PC-9 (cell line): ENCODE data around the gene CCDC92. TPM values are rescaled to one million over a fixed set of nuclear protein-coding genes. Genes with fewer than 3 reads are reported as not detected.

Experiments used
- BruUV-seq: library from RNA; stranded (reverse); fragments of 400-500 nt; replicated peaks from 2 replicates; lab custom pipeline; 2021; lab: Mats Ljungman, UMichigan
- CTCF ChIA-PET: fragments of 300-600 bp; sonication (Branson Sonifier 250); formaldehyde crosslinking; loops from one replicate; lab custom pipeline; 2022; ENCODE audit warnings: antibody characterized with exemption; lab: Charles Lee
- POLR2A ChIA-PET: fragments of 300-600 bp; sonication (Branson Sonifier 250); formaldehyde crosslinking; loops from one replicate; lab custom pipeline; 2022; ENCODE audit warnings: antibody characterized with exemption; ENCODE audit not compliant: unreplicated experiment; lab: Charles Lee
- DNase-seq, 2 experiments: peaks; one replicate each; pipeline versions ENCODE4 v3.0.0 to v3.0.0-alpha.2; 2015 to 2022; ENCODE audit warnings: mixed read lengths in 1 of 2
- H2AFZ ChIP-seq: fragments of 200-600 bp; sonication (generic); 2 replicates; pipeline ENCODE4 v1.8.1; 2017; ENCODE audit warnings: antibody characterized with exemption
- H3F3A ChIP-seq: fragments of 200-600 bp; sonication (generic); 2 replicates; pipeline ENCODE4 v1.8.1; 2017; ENCODE audit warnings: antibody characterized with exemption, mild to moderate bottlenecking, low read depth; ENCODE audit not compliant: insufficient read depth
- H3K27ac ChIP-seq: fragments of 200-600 bp; sonication (generic); 2 replicates; pipeline ENCODE4 v1.6.1; 2016; ENCODE audit warnings: mixed run types
- H3K27me3 ChIP-seq: fragments of 200-600 bp; sonication (generic); 2 replicates; pipeline ENCODE4 v1.6.1; 2016; ENCODE audit warnings: low read depth, mixed run types; ENCODE audit not compliant: insufficient read depth
- H3K36me3 ChIP-seq: fragments of 200-600 bp; sonication (generic); 2 replicates; pipeline ENCODE4 v1.6.1; 2016; ENCODE audit warnings: low read depth, mixed run types
- H3K4me1 ChIP-seq: fragments of 200-600 bp; sonication (generic); replicated peaks from 2 replicates; pipeline ENCODE4 v1.6.1; 2016; ENCODE audit warnings: mixed run types; ENCODE audit not compliant: insufficient read depth
- H3K4me2 ChIP-seq: fragments of 200-600 bp; sonication (generic); 2 replicates; pipeline ENCODE4 v1.6.1; 2017; ENCODE audit warnings: mixed run types
- H3K4me3 ChIP-seq: fragments of 200-600 bp; sonication (generic); 2 replicates; pipeline ENCODE4 v1.6.1; 2016; ENCODE audit warnings: mixed run types
- H3K79me2 ChIP-seq: fragments of 200-600 bp; sonication (generic); 2 replicates; pipeline ENCODE4 v1.6.1; 2017; ENCODE audit warnings: low read depth, mixed run types
- H3K9me2 ChIP-seq: fragments of 200-600 bp; sonication (generic); 2 replicates; pipeline ENCODE4 v1.8.1; 2017; ENCODE audit warnings: mild to moderate bottlenecking; ENCODE audit not compliant: insufficient read depth
- H3K9me3 ChIP-seq: fragments of 200-600 bp; sonication (generic); 2 replicates; pipeline ENCODE4 v1.8.1; 2016; ENCODE audit warnings: low read depth; ENCODE audit not compliant: insufficient read depth
- H4K20me1 ChIP-seq: fragments of 200-600 bp; sonication (generic); 2 replicates; pipeline ENCODE4 v1.8.1; 2017; ENCODE audit not compliant: insufficient read depth
- EZH2 ChIP-seq: fragments of 200-600 bp; sonication (generic); IDR thresholded peaks from 2 replicates; pipeline ENCODE4 v1.8.0; 2017; ENCODE audit warnings: antibody characterized with exemption, low read depth
- intact Hi-C: fragments of 100-400 bp; cut with micrococcal nuclease; formaldehyde crosslinking; loops from one replicate; pipeline ENCODE4 v1.10.0; 2022; ENCODE audit not compliant: unreplicated experiment
- total RNA-seq: library from RNA; stranded (reverse); gene quantifications from 2 replicates; pipeline ENCODE4 v1.2.3, GENCODE V29; 2021
- TF ChIP-seq, protein P1 (sequence below): fragments of 200-600 bp; sonication (generic); conservative IDR thresholded peaks from 2 replicates; pipeline ENCODE4 v1.6.1; 2017; ENCODE audit warnings: mixed run types, antibody characterized with exemption, mild to moderate bottlenecking, moderate library complexity

CCDC92 gene
- total RNA-seq, 1 experiment from 2014 or later, result 28.0 TPM

DNA sequence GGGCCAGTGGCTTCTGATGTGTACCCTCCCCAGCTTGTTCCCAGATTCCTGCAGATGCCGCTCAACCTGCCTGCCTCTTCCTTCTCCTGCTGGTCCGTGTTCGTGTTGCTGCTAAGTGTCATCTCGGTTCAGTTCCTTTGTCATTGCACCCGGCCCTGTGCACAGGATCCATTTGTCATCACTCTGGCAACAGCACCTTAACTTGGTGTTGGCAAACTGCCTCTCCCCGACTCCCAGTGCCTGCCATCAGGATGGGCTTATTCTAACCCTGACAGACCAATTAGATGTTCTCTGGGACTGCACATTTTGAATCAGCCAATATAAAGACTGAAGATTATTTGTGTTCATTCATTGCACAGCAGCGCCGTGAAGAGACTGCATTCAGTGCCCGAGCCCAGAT is 73.3 kb downstream of the CCDC92 start:
- ChIA-PET CTCF (interaction anchor here (0.6 kb wide), 1 partner anchor 605 kb away, joined by 3 read pairs; no protein-coding TSS in a partner anchor), POLR2A (no interaction called here)
- Histone ChIP-seq H3K27ac (no peak overlapping the region), H3K9me2 (no peaks in the 10 kb centered on the region), H3K4me3 (no peak overlapping the region), H3K9me3 (no peaks in the 10 kb centered on the region), H3K79me2 (no peaks in the 10 kb centered on the region), H2AFZ (no peak overlapping the region), H3K36me3 (no peaks in the 10 kb centered on the region), H3K27me3 (peaks cover 95% of the 10 kb centered on the region), H3K4me1 (no peaks in the 10 kb centered on the region), H3K4me2 (no peak overlapping the region), H4K20me1 (no peaks in the 10 kb centered on the region), H3F3A (no peaks in the 10 kb centered on the region)
- DNase-seq, result no peak
- intact Hi-C loops, result no loop called here
- TF ChIP-seq EZH2, result no peak
- TF ChIP-seq, protein P1, sequence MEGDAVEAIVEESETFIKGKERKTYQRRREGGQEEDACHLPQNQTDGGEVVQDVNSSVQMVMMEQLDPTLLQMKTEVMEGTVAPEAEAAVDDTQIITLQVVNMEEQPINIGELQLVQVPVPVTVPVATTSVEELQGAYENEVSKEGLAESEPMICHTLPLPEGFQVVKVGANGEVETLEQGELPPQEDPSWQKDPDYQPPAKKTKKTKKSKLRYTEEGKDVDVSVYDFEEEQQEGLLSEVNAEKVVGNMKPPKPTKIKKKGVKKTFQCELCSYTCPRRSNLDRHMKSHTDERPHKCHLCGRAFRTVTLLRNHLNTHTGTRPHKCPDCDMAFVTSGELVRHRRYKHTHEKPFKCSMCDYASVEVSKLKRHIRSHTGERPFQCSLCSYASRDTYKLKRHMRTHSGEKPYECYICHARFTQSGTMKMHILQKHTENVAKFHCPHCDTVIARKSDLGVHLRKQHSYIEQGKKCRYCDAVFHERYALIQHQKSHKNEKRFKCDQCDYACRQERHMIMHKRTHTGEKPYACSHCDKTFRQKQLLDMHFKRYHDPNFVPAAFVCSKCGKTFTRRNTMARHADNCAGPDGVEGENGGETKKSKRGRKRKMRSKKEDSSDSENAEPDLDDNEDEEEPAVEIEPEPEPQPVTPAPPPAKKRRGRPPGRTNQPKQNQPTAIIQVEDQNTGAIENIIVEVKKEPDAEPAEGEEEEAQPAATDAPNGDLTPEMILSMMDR, result no peak
- no TSS peak for BruUV-seq

DNA sequence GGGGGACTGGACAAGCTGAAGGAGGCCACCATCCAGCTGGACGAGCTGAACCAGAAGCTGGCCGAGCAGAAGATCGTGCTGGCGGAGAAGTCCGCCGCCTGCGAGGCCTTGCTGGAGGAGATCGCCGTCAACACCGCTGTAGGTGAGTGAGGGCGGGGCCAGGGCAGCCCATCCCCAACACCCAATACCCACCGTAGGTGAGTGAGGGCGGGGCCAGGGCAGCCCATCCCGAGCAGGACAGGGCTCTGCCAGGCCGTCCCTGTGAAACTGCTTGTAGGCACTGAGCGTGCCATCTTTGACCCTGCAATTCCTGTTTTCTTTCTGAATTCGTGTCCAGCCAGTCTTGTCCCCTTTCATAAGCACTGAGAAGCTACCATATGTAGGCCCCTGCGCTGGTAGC is 74.0 kb downstream of the CCDC92 start:
- no peak overlapping the region for H3K4me2 ChIP-seq
- H3K4me1 ChIP-seq, result no peaks in the 10 kb centered on the region
- no TSS peak for BruUV-seq
- H3K27me3 ChIP-seq, result peaks cover 95% of the 10 kb centered on the region
- no peaks in the 10 kb centered on the region for H3K9me3 ChIP-seq
- H4K20me1 ChIP-seq, result no peaks in the 10 kb centered on the region
- H3F3A ChIP-seq, result no peaks in the 10 kb centered on the region
- ChIA-PET CTCF (no interaction called here), POLR2A (no interaction called here)
- H2AFZ ChIP-seq, result no peak overlapping the region
- TF ChIP-seq, protein P1, result no peak
- no peak for TF ChIP-seq EZH2
- no peaks in the 10 kb centered on the region for H3K36me3 ChIP-seq
- H3K9me2 ChIP-seq, result no peaks in the 10 kb centered on the region
- H3K27ac ChIP-seq, result no peak overlapping the region
- DNase-seq, result no peak
- no peak overlapping the region for H3K4me3 ChIP-seq
- H3K79me2 ChIP-seq, result no peaks in the 10 kb centered on the region
- intact Hi-C loops, result no loop called here

DNA sequence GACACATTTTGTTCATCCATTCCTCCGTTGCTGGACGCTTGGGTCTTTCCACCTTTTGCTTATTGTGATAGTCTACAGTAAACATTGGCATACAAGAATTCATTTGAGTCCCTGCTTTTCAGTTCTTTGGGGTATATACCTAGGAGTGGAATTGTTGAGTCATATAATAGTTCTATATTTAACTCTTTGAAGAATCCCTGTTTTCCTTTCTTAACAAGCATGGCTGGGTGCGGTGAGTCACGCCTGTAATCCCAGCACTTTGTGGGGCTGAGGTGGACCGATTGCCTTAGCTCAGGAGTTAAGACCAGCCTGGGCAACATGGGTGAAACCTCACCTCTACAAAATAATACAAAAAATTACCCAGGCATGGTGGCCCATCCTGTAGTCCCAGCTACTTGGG is 75.4 kb downstream of the CCDC92 start:
- no peaks in the 10 kb centered on the region for H3K79me2 ChIP-seq
- H3K36me3 ChIP-seq, result no peaks in the 10 kb centered on the region
- BruUV-seq, result no TSS peak
- DNase-seq, result no peak
- ChIA-PET CTCF (no interaction called here), POLR2A (no interaction called here)
- no peaks in the 10 kb centered on the region for H3K4me1 ChIP-seq
- intact Hi-C loops, result no loop called here
- H3K4me3 ChIP-seq, result no peak overlapping the region
- H3K9me3 ChIP-seq, result no peaks in the 10 kb centered on the region
- no peak overlapping the region for H2AFZ ChIP-seq
- peaks cover 94% of the 10 kb centered on the region for H3K27me3 ChIP-seq
- no peak overlapping the region for H3K4me2 ChIP-seq
- no peak overlapping the region for H3K27ac ChIP-seq
- TF ChIP-seq EZH2, result no peak
- TF ChIP-seq, protein P1, result no peak
- H3F3A ChIP-seq, result no peaks in the 10 kb centered on the region
- H4K20me1 ChIP-seq, result no peaks in the 10 kb centered on the region
- no peaks in the 10 kb centered on the region for H3K9me2 ChIP-seq
